RCC 7860 (cell line): Measurements from ENCODE around the gene LAMC2.

Source experiments
- DNase-seq: peaks from one replicate; pipeline ENCODE4 v3.0.0-alpha.2; 2015; ENCODE audit warnings: low spot score
- FAIRE-seq: peaks from 2 replicates; lab custom pipeline; 2012; peaks lifted over from hg19 to GRCh38; lab: Jason Lieb, UNC

LAMC2 gene

GRCh38 chr1:183283286-183283685 lies 97.2 kb downstream of the LAMC2 start:
- no peak for DNase-seq
- FAIRE-seq: no peak

- FAIRE-seq (no peak), DNase-seq (no peak)
Observed at GRCh38 chr1:183284086-183284485, 98.0 kb downstream of the LAMC2 start.

- DNase-seq (no peak), FAIRE-seq (no peak)
Observed at GRCh38 chr1:183285256-183285655, 99.2 kb downstream of the LAMC2 start.

GRCh38 chr1:183285746-183286145 lies 99.7 kb downstream of the LAMC2 start:
- no peak for FAIRE-seq
- DNase-seq: no peak

- DNase-seq (no peak), FAIRE-seq (no peak)
Observed at GRCh38 chr1:183287191-183287675, 101.2 kb downstream of the LAMC2 start.

GRCh38 chr1:183288583-183288982 lies 102.5 kb downstream of the LAMC2 start:
- FAIRE-seq (no peak), DNase-seq (no peak)

GRCh38 chr1:183289051-183289496 lies 103.0 kb downstream of the LAMC2 start:
- no peak for FAIRE-seq
- no peak for DNase-seq

GRCh38 chr1:183290628-183291027 lies 104.6 kb downstream of the LAMC2 start:
- FAIRE-seq: no peak
- no peak for DNase-seq

- DNase-seq: no peak
- no peak for FAIRE-seq
Observed at GRCh38 chr1:183291216-183291762, 105.2 kb downstream of the LAMC2 start.

- no peak for FAIRE-seq
- DNase-seq: no peak
Observed at GRCh38 chr1:183291802-183292514, 105.9 kb downstream of the LAMC2 start.

- DNase-seq: no peak
- FAIRE-seq: no peak
Observed at GRCh38 chr1:183293241-183293640, 107.2 kb downstream of the LAMC2 start.

- DNase-seq (no peak), FAIRE-seq (no peak)
Observed at GRCh38 chr1:183293876-183294275, 107.8 kb downstream of the LAMC2 start.
